NCI-H524 (cell line): ENCODE data around the gene VPS35.
A peak's percentile ranks its signal among the peaks of the same experiment; 100 is the strongest.

Experiments used
- DNase-seq, 2 experiments: peaks; one replicate each; lab custom pipeline; 2025; lab: John Stamatoyannopoulos, UW

Gene VPS35

GRCh38 chr16:46613352-46613751, 75.6 kb downstream of the VPS35 start:
- no peak for DNase-seq

GRCh38 chr16:46612121-46612520, 76.9 kb downstream of the VPS35 start:
- no peak for DNase-seq

GRCh38 chr16:46607529-46607928, 81.4 kb downstream of the VPS35 start:
- peak in 1 of 2 experiments; percentile 52 for DNase-seq

- no peak for DNase-seq
Observed at GRCh38 chr16:46606231-46606630, 82.7 kb downstream of the VPS35 start.
